ENCODE data around the gene RBFOX2.

The RBFOX2 gene

DNA sequence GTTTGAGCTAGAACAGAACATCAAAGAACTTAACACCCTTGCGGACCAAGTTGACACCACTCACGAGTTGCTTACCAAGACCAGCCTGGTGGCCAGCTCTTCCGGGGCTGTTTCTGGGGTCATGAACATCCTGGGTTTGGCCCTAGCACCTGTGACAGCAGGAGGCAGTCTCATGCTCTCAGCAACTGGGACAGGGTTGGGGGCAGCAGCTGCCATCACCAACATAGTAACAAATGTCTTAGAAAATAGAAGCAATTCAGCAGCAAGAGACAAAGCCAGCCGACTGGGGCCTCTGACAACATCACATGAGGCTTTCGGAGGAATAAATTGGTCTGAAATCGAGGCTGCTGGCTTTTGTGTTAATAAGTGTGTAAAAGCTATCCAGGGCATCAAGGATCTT lies 302.2 kb downstream of the RBFOX2 start:
- Histone ChIP-seq H3K36me3 (no peaks in the 10 kb centered on the region), H3K27me3 (no peaks in the 10 kb centered on the region), H3K4me1 (no peaks in the 10 kb centered on the region; the same call in 1 of the 2 replicates), H3K4me3 (ENCODE audit: low read depth, low read length) (no peak overlapping the region), H3K9me3 (no peaks in the 10 kb centered on the region)
- DNase-seq: no peak
- TF ChIP-seq, protein P1, sequence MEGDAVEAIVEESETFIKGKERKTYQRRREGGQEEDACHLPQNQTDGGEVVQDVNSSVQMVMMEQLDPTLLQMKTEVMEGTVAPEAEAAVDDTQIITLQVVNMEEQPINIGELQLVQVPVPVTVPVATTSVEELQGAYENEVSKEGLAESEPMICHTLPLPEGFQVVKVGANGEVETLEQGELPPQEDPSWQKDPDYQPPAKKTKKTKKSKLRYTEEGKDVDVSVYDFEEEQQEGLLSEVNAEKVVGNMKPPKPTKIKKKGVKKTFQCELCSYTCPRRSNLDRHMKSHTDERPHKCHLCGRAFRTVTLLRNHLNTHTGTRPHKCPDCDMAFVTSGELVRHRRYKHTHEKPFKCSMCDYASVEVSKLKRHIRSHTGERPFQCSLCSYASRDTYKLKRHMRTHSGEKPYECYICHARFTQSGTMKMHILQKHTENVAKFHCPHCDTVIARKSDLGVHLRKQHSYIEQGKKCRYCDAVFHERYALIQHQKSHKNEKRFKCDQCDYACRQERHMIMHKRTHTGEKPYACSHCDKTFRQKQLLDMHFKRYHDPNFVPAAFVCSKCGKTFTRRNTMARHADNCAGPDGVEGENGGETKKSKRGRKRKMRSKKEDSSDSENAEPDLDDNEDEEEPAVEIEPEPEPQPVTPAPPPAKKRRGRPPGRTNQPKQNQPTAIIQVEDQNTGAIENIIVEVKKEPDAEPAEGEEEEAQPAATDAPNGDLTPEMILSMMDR (IDR thresholded peaks at IDR 0.05; ENCODE audit: low read depth, low read length): no peak

GRCh38 chr22:35725521-35725920 lies 303.1 kb downstream of the RBFOX2 start:
- no peaks in the 10 kb centered on the region; the same call in 1 of the 2 replicates for H3K4me1 ChIP-seq
- no peaks in the 10 kb centered on the region for H3K36me3 ChIP-seq
- peak; percentile 37 for DNase-seq
- TF ChIP-seq, protein P1 (IDR thresholded peaks at IDR 0.05; ENCODE audit: low read depth, low read length): no peak
- H3K27me3 ChIP-seq: no peaks in the 10 kb centered on the region
- no peaks in the 10 kb centered on the region for H3K9me3 ChIP-seq
- no peak overlapping the region for H3K4me3 ChIP-seq (ENCODE audit: low read depth, low read length)

- no peaks in the 10 kb centered on the region for H3K36me3 ChIP-seq
- TF ChIP-seq, protein P1 (IDR thresholded peaks at IDR 0.05; ENCODE audit: low read depth, low read length): no peak
- no peaks in the 10 kb centered on the region; the same call in 1 of the 2 replicates for H3K4me1 ChIP-seq
- no peaks in the 10 kb centered on the region for H3K27me3 ChIP-seq
- peak; percentile 46 for DNase-seq
- H3K4me3 ChIP-seq (ENCODE audit: low read depth, low read length): no peak overlapping the region
- no peaks in the 10 kb centered on the region for H3K9me3 ChIP-seq
Measured at GRCh38 chr22:35721960-35722359, 306.7 kb downstream of the RBFOX2 start.

DNA sequence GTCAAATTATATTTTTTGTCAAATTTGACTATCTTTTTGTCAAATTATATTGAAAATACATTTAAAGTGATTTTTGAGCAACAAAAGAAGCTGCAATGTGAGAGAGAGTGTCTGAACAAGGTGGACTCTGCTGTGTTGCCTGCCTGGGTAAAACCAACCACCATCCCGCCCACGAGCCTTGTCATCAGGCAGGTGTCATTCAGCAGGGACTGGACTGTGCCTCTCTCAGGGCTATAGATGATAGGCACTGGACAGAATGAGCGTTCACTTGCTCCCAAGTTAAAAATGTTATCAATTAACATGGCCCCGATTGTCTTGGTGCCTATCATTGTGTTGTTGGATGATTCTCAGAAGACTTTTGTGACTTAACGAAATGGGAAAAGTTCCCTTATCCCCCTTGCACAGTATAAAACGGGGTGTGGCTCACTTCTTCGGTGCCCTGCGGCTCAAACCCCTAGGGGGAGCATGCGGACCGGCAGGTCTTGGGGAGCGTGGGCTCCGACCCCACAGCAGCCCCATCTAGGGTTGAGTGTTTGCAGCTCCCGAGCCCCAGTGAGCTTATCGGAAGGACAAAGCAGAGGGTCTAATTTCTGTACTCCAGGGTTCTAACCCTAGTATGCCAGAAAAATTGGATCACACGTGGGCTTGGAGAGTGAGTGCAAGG lies 309.3 kb downstream of the RBFOX2 start:
- H3K4me3 ChIP-seq (ENCODE audit: low read depth, low read length): no peak overlapping the region
- H3K27me3 ChIP-seq: no peaks in the 10 kb centered on the region
- no peaks in the 10 kb centered on the region for H3K36me3 ChIP-seq
- TF ChIP-seq, protein P1 (IDR thresholded peaks at IDR 0.05; ENCODE audit: low read depth, low read length): peak; percentile 19; the same call in 1 of the 2 replicates
- H3K4me1 ChIP-seq: no peaks in the 10 kb centered on the region; the same call in 1 of the 2 replicates
- no peaks in the 10 kb centered on the region for H3K9me3 ChIP-seq
- no peak for DNase-seq

DNA sequence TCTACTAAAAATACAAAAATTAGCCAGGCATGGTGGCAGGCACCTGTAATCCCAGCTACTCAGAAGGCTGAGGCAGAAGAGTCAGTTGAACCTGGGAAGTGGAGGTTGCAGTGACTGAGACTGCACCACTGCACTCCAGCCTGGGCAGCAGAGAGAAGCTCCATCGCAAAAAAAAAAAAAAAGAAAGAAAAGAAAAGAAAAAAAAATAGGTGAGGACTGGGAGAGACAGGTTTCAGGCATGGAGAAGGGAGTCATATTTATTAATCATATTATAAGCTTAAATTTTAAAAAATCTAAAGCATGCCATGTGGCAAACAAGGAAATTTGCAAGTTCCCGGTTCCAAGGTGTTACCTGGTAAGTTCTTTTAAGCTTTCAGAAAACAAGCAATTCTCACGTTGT lies 311.1 kb downstream of the RBFOX2 start, which contains the start of gene APOL5:
Gene APOL5, plus strand, starts transcription at position 301 of the 400 bp plus-strand sequence. Its CDS starts 0 bp downstream, at position 301.
- Histone ChIP-seq H3K9me3 (no peaks in the 10 kb centered on the region), H3K36me3 (no peaks in the 10 kb centered on the region), H3K4me3 (ENCODE audit: low read depth, low read length) (no peak within 1 kb of the TSS), H3K4me1 (no peaks in the 10 kb centered on the region; the same call in 1 of the 2 replicates), H3K27me3 (no peaks in the 10 kb centered on the region)
- no peak for DNase-seq
- TF ChIP-seq, protein P1 (IDR thresholded peaks at IDR 0.05; ENCODE audit: low read depth, low read length): no peak

GRCh38 chr22:35712672-35713071 lies 316.0 kb downstream of the RBFOX2 start:
- Histone ChIP-seq H3K4me1 (no peaks in the 10 kb centered on the region), H3K9me3 (no peaks in the 10 kb centered on the region), H3K36me3 (no peaks in the 10 kb centered on the region), H3K27me3 (no peaks in the 10 kb centered on the region), H3K4me3 (ENCODE audit: low read depth, low read length) (no peak overlapping the region)
- TF ChIP-seq, protein P1 (IDR thresholded peaks at IDR 0.05; ENCODE audit: low read depth, low read length): peak; percentile 34
- no peak for DNase-seq

All from BE2C (cell line).